Brain microvascular endothelial cell (primary cell): Measurements from ENCODE around the gene SOX10.
"Not testable (repeated sequence)": the region's sequence is repeated elsewhere in the genome, so short reads cannot be mapped to it uniquely, and the experiment has no call there.

Experiments
- DNase-seq: peaks from one replicate; pipeline ENCODE4 v3.0.0-alpha.2; 2020
- H3K27ac ChIP-seq: fragments of 250-450 bp; sonication (Bioruptor Pico); 2 replicates; pipeline ENCODE4 v1.5.1; 2020; ENCODE audit warnings: mild to moderate bottlenecking, moderate library complexity
- H3K27me3 ChIP-seq: fragments of 250-450 bp; sonication (Bioruptor Pico); replicated peaks from 2 replicates; pipeline ENCODE4 v1.5.1; 2020; ENCODE audit warnings: mild to moderate bottlenecking
- H3K36me3 ChIP-seq: fragments of 250-450 bp; sonication (Bioruptor Pico); replicated peaks from 2 replicates; pipeline ENCODE4 v1.5.1; 2020; ENCODE audit warnings: mild to moderate bottlenecking
- H3K4me3 ChIP-seq: 2 replicates; pipeline ENCODE4 v1.5.1; 2011; ENCODE audit warnings: low read depth, mild to moderate bottlenecking, control low read depth, low read length, moderate library complexity
- in situ Hi-C: cut with HindIII; loops from 2 replicates; pipeline ENCODE4 v1.10.0; 2017; ENCODE audit warnings: low sequenced_read_pairs, low pct_ligation_motif_present
- TF ChIP-seq, protein P1 (sequence below): IDR thresholded peaks from 2 replicates; pipeline ENCODE4 v1.5.1; 2011; ENCODE audit warnings: low read depth, mild to moderate bottlenecking, moderate library complexity, low read length, control low read depth, inconsistent platforms; ENCODE audit errors: missing control alignments

The SOX10 gene

DNA sequence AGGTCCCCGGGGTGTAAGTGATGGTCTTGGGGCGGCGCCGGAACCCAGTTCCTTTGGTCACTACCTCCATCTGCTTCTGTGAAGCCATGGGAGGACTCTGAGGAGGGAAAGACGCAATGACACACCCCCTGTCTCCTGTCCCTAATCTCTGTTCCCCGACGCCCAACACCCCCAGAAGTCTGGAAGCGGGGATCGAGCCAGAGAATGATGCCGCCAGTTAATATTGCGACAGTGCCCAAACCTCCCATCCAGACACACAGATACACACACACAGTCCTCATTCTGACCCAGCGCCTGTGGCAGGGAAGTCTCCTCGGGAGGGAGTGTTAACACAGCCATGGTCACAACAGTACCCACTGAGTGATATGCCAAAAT is 31.3 kb downstream of the SOX10 start:
- Histone ChIP-seq H3K4me3 (peak overlapping the region; percentile 100), H3K27me3 (no peaks in the 10 kb centered on the region), H3K36me3 (peaks cover 15% of the 10 kb centered on the region), H3K27ac (peak overlapping the region; percentile 32)
- TF ChIP-seq, protein P1, sequence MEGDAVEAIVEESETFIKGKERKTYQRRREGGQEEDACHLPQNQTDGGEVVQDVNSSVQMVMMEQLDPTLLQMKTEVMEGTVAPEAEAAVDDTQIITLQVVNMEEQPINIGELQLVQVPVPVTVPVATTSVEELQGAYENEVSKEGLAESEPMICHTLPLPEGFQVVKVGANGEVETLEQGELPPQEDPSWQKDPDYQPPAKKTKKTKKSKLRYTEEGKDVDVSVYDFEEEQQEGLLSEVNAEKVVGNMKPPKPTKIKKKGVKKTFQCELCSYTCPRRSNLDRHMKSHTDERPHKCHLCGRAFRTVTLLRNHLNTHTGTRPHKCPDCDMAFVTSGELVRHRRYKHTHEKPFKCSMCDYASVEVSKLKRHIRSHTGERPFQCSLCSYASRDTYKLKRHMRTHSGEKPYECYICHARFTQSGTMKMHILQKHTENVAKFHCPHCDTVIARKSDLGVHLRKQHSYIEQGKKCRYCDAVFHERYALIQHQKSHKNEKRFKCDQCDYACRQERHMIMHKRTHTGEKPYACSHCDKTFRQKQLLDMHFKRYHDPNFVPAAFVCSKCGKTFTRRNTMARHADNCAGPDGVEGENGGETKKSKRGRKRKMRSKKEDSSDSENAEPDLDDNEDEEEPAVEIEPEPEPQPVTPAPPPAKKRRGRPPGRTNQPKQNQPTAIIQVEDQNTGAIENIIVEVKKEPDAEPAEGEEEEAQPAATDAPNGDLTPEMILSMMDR, result no peak
- in situ Hi-C loops, result no loop called here
- no peak for DNase-seq

DNA sequence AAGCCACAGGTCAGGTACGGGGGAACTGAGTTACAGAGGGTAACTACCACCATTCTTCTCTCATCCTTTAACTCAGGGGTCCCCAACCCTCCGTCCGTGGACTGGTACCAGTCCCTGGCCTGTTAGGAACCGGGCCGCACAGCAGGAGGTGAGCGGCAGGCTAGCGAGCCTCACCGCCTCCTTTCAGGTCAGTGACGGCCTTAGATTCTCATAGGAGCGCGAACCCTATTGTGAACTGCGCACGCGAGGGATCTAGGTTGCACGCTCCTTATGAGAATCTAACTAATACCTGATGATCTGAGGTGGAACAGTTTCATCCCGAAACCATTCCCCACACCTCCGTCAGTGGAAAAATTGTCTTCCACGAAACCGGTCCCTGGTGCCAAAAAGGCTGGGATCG is 31.7 kb downstream of the SOX10 start:
- H3K27me3 ChIP-seq, H3K27ac ChIP-seq, in situ Hi-C loops, DNase-seq: not testable (repeated sequence)
- Histone ChIP-seq H3K36me3 (peaks cover 11% of the 10 kb centered on the region), H3K4me3 (peak overlapping the region; percentile 100)

DNA sequence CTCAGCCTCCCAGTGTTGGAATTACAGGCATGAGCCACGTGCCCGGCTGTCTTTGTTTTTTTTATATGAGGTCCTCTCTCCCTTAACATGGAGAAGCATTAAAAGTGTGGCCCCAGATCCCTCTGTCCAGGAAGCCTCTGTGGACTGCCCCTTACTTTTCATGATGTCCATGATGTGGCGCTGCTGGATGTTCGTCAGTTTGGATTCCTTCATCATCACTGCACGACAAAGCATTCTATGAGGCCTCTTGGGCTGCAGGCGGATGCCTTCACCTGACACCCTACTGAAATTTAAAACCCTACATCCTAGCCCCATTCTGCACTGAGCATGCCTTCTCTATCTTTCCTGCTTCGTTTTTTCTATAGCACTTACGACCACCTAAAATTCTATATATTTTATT is 33.0 kb downstream of the SOX10 start:
- TF ChIP-seq, protein P1, result peak; percentile 22
- Histone ChIP-seq H3K27me3 (no peaks in the 10 kb centered on the region), H3K27ac (no peak overlapping the region), H3K36me3 (no peaks in the 10 kb centered on the region), H3K4me3 (no peak overlapping the region)
- in situ Hi-C loops, result no loop called here
- no peak for DNase-seq

DNA sequence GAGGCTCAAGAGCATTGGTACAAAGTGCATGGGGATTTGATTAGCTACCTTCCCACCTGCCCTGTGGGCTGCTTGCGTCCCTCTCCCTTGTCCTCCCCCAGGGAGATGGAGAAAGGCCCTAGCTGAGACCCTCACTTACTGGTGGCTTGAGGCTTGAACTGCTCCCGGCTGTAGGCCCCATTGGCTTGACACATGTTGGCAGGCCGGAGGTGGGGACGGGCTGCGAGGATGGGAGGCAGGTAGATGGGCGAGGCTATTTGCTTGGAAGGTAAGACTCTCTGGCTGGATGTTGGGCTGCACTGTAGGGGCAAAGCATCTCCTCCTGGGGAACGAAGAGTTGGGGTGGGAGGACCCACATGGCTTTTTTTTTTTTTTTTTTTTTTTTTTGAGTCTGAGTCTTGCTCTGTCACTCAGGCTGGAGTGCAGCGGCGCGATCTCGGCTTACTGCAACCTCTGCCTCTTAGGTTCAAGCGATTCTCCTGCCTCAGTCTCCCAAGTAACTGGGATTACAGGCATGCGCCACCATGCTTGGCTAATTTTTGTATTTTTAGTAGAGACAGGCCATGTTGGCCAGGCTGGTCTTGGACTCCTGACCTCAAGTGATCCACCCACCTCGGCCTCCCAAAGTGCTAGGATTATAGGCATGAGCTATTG is 37.1 kb downstream of the SOX10 start:
- H3K27me3 ChIP-seq, DNase-seq, H3K4me3 ChIP-seq, H3K36me3 ChIP-seq, in situ Hi-C loops, H3K27ac ChIP-seq: not testable (repeated sequence)

DNA sequence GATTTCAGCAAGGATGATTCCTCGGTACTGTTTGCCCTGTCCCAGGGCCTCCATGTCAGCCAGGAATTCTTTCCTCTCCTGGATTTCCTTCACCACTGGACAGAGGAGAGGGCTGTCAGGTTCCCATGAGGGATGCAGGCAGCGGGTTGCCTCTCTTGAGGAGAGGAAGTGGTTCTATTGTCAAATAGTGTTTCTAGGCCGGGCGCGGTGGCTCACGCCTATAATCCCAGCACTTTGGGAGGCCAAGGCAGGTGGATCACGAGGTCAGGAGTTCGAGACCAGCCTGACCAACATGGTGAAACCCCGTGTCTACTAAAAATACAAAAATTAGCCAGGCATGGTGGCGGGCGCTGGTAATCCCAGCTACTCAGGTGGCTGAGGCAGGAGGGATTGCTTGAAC is 39.9 kb downstream of the SOX10 start:
- H3K27ac ChIP-seq, H3K27me3 ChIP-seq, in situ Hi-C loops, DNase-seq, H3K4me3 ChIP-seq: not testable (repeated sequence)
- H3K36me3 ChIP-seq, result peaks cover 22% of the 10 kb centered on the region

DNA sequence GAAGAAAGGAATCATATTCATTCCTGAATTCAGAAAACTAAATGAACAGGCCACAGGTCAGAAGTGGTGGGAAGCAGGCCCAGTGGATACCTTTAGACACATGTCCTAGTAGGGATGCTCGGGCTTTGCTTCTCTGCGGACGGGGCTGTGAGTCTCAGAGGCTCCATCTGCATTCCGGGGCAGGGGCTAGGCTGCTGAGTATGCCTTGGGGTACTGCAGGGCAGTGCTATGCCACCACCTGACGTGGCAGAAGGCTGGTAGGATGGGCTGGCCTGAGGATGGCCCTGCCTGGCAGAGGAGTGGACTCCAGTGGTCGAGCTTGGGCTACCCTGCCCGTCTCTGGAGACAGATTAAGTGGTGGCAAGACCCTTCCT is 40.5 kb downstream of the SOX10 start:
- TF ChIP-seq, protein P1, result no peak
- Histone ChIP-seq H3K27ac (no peak overlapping the region), H3K27me3 (no peaks in the 10 kb centered on the region), H3K36me3 (peaks cover 28% of the 10 kb centered on the region), H3K4me3 (no peak overlapping the region)
- no peak for DNase-seq
- in situ Hi-C loops, result no loop called here

DNA sequence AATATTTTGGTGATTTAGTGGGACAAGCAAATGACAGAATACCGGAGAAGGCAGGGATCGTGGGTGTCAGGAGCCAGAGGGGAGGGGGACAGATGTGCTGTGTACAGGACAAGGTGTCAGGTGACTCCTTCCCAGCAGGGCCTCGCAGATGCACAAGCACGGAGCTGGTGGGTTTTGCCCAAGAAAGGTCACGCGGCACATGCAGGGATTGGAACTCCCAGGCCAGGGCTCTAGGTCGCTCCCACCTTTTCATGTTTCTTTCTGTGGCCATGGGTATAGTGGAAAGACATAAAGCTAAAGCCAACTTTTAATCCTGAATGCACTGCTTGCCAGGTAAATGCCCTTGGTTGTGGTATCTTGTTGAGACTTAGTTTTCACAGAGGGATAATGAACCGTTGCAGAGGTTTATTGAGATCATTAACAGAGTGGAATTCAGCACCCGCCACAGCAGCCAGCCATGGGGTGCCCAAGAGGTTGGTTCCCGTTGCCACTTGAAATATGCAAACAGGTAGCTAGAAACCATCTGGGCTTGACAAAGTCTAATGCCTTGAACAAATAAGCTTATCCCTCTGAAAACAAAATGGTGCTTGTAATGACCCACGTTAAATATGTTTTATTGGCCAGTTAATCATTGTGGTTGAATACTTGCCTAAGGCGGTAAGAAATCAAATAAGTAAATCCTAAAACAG is 41.1 kb downstream of the SOX10 start:
- in situ Hi-C loops, result no loop called here
- no peak for DNase-seq
- peaks cover 31% of the 10 kb centered on the region for H3K36me3 ChIP-seq
- no peaks in the 10 kb centered on the region for H3K27me3 ChIP-seq
- TF ChIP-seq, protein P1, result no peak
- H3K27ac ChIP-seq, result no peak overlapping the region
- H3K4me3 ChIP-seq, result no peak overlapping the region
